NCI-H2107 treated with DMSO at 0.1 percent for 48 hours (cell line): ENCODE data around the gene SYT1.
A peak's percentile ranks its signal among the peaks of the same experiment; 100 is the strongest.

Experiments
- DNase-seq: peaks from one replicate; lab custom pipeline; 2025; ENCODE audit not compliant: unreplicated experiment; lab: John Stamatoyannopoulos, UW

Gene SYT1

GRCh38 chr12:79274501-79275064 is 410.0 kb downstream of the SYT1 start:
- DNase-seq: peak; percentile 93

GRCh38 chr12:79275631-79276030 is 411.1 kb downstream of the SYT1 start:
- DNase-seq: no peak

GRCh38 chr12:79283364-79283763 is 418.8 kb downstream of the SYT1 start:
- no peak for DNase-seq

GRCh38 chr12:79288911-79289310 is 424.3 kb downstream of the SYT1 start:
- DNase-seq: no peak

GRCh38 chr12:79291711-79292110 is 427.1 kb downstream of the SYT1 start:
- no peak for DNase-seq

GRCh38 chr12:79294590-79294989 is 430.0 kb downstream of the SYT1 start:
- no peak for DNase-seq

- DNase-seq: no peak
These were observed 431.0 kb downstream of the SYT1 start for GRCh38 chr12:79295572-79295971.

- no peak for DNase-seq
These were observed 431.6 kb downstream of the SYT1 start for GRCh38 chr12:79296133-79296532.

- DNase-seq: no peak
These were observed 432.3 kb downstream of the SYT1 start for GRCh38 chr12:79296871-79297270.

GRCh38 chr12:79298506-79298905 is 433.9 kb downstream of the SYT1 start:
- DNase-seq: no peak

GRCh38 chr12:79299447-79300198 is 435.0 kb downstream of the SYT1 start:
- no peak for DNase-seq

GRCh38 chr12:79300199-79300568 is 435.6 kb downstream of the SYT1 start:
- no peak for DNase-seq

- DNase-seq: no peak
These were observed 436.6 kb downstream of the SYT1 start for GRCh38 chr12:79301181-79301580.

GRCh38 chr12:79302162-79302814 is 437.7 kb downstream of the SYT1 start:
- DNase-seq: no peak

GRCh38 chr12:79307340-79307739 is 442.8 kb downstream of the SYT1 start:
- DNase-seq: no peak

GRCh38 chr12:79309039-79309438 is 444.5 kb downstream of the SYT1 start:
- DNase-seq: no peak

GRCh38 chr12:79317179-79317847 is 452.7 kb downstream of the SYT1 start:
- DNase-seq: no peak

GRCh38 chr12:79322905-79323304 is 458.3 kb downstream of the SYT1 start:
- DNase-seq: no peak

GRCh38 chr12:79324571-79324970 is 460.0 kb downstream of the SYT1 start:
- no peak for DNase-seq

GRCh38 chr12:79326222-79326621 is 461.6 kb downstream of the SYT1 start:
- peak; percentile 66 for DNase-seq

GRCh38 chr12:79326663-79327062 is 462.1 kb downstream of the SYT1 start:
- DNase-seq: no peak

- DNase-seq: no peak
These were observed 462.9 kb downstream of the SYT1 start for GRCh38 chr12:79327465-79327864.
